ENCODE results near the gene FHL3. TPM values are rescaled to one million over a fixed set of nuclear protein-coding genes. Genes with fewer than 3 reads are reported as not detected.
A peak's percentile ranks its signal among the peaks of the same experiment; 100 is the strongest.

FHL3 gene, protein sequence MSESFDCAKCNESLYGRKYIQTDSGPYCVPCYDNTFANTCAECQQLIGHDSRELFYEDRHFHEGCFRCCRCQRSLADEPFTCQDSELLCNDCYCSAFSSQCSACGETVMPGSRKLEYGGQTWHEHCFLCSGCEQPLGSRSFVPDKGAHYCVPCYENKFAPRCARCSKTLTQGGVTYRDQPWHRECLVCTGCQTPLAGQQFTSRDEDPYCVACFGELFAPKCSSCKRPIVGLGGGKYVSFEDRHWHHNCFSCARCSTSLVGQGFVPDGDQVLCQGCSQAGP
- total RNA-seq = 10 to 100 TPM; 17.9 to 39.0 TPM

DNA sequence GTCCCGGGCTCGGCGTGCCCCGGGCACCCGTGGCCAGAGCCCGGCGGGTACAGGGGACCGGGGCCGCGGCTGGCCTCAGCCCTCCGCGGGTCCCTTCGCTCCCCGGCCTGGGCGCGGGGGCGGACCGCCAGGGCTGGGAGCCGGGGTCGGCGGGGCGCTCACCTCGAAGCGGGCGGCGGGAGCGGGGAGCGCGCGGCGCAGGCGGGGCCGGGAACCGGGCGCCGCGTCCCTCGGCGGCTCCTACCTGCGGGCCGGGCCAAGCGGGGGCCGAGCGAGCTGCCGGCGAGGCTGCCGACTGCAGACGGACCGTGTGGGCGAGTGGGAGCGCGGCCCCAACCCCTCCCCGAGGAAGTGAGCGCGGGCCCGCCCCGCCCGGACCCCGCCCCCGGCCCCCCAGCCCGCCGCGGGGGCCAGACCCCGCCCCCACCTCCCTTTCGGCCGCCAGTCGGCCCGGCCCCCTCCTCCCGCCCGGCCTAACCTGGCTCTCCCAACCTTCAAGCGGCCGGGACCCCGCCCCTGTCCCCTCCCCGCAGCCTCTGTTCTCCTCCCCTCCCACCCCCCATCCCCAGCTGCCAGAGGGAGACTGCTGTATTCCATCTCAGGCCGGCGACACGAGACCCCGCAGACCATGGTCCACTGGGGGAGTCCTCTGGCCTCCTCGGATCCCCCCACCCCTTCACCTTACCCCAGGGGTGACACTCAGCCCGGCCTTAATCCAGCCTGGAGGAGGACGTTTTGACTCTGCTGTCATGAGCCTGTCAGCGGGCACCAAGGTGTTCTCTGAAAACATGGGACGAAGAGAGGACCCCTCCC is at the start of gene FHL3:
FHL3 (minus strand) TSS at position 320 of the 813 bp plus-strand sequence. CDS start 6,102 bp downstream, outside the sequence.
- H3K27ac Mint-ChIP-seq = peak within 1 kb of the TSS; percentile 62 to 96
- DNase-seq (ENCODE audit: low spot score in 2 of 2) (peak in 1 of 2 donors; percentile 47), ATAC-seq (peak; percentile 10 to 42)

GRCh38 chr1:38053416-38054091 is 48.2 kb upstream of the FHL3 start:
- Mint-ChIP-seq H3K27ac (no peak overlapping the region), H3K9me3 (no peaks in the 10 kb centered on the region), H3K36me3 (no peaks in the 10 kb centered on the region)
- ATAC-seq (peak in 1 of 2 donors; percentile 14), DNase-seq (ENCODE audit: low spot score in 2 of 2) (no peak)

More for the DNA sequence above, at the start of gene FHL3:
- peaks cover 7 to 19% of the 10 kb centered on the region in 2 donors for H3K36me3 Mint-ChIP-seq
- no peaks in the 10 kb centered on the region for H3K9me3 Mint-ChIP-seq

- no peaks in the 10 kb centered on the region for H3K9me3 Mint-ChIP-seq
- DNase-seq (ENCODE audit: low spot score in 2 of 2) (no peak), ATAC-seq (peak in 1 of 2 donors; percentile 32)
- H3K36me3 Mint-ChIP-seq = no peaks in the 10 kb centered on the region
- peak overlapping the region in 1 of 2 donors; percentile 60 for H3K27ac Mint-ChIP-seq
Observed at GRCh38 chr1:38052750-38053415, 47.6 kb upstream of the FHL3 start.

GRCh38 chr1:38051079-38051543 is 45.8 kb upstream of the FHL3 start:
- H3K27ac Mint-ChIP-seq = no peak overlapping the region
- no peak for DNase-seq (ENCODE audit: low spot score in 2 of 2)
- no peaks in the 10 kb centered on the region for H3K36me3 Mint-ChIP-seq
- H3K9me3 Mint-ChIP-seq = no peaks in the 10 kb centered on the region
- no peak for ATAC-seq

GRCh38 chr1:38050397-38051078 is 45.2 kb upstream of the FHL3 start:
- no peak overlapping the region for H3K27ac Mint-ChIP-seq
- no peak for DNase-seq (ENCODE audit: low spot score in 2 of 2)
- no peaks in the 10 kb centered on the region for H3K9me3 Mint-ChIP-seq
- ATAC-seq = no peak
- H3K36me3 Mint-ChIP-seq = no peaks in the 10 kb centered on the region

DNA sequence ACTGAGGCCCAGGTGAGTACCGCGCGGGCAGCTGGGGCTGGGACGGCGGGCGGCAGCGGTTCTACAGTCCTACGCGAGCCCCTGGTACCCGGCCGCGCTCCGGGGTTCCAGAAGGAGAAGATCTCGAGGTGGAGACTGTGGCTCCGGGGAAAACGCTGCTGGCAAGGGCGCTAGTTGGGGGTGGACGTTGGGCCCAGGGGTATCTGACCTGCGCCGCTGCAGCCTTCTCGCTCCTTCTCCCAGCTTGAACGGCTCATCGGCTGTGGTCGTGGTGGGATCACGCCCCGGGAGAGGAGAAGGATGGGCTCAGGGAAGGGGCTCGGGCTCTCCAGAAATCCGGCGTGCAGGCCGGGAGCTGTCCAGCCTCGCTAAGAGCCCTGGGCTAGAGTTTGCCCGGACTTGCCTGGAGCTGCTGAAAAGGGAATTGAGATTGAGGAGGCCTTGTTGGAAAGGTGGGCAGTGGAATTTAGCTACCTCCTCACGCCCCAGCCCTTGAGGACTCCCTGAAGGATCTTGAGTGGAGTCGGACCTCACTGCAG is 42.4 kb upstream of the FHL3 start:
- DNase-seq (ENCODE audit: low spot score in 2 of 2) (no peak), ATAC-seq (peak in 1 of 2 donors; percentile 4)
- Mint-ChIP-seq H3K36me3 (no peaks in the 10 kb centered on the region), H3K9me3 (no peaks in the 10 kb centered on the region), H3K27ac (no peak overlapping the region)

- DNase-seq (ENCODE audit: low spot score in 2 of 2) (peak in 1 of 2 donors; percentile 72), ATAC-seq (peak; percentile 24 to 25)
- H3K27ac Mint-ChIP-seq = no peak overlapping the region
Observed at GRCh38 chr1:38046884-38047602, 41.7 kb upstream of the FHL3 start.

GRCh38 chr1:38046333-38046883 is 41.1 kb upstream of the FHL3 start, which contains the start of gene POU3F1:
POU3F1 (minus strand) TSS chr1:38046793; CDS start chr1:38046743, 50 bp downstream.
- DNase-seq (ENCODE audit: low spot score in 2 of 2) = no peak
- Mint-ChIP-seq H3K9me3 (no peaks in the 10 kb centered on the region), H3K27ac (no peak within 1 kb of the TSS), H3K36me3 (no peaks in the 10 kb centered on the region)
- ATAC-seq = peak; percentile 83 to 89

More at GRCh38 chr1:38046884-38047602, 41.7 kb upstream of the FHL3 start:
- Mint-ChIP-seq H3K9me3 (no peaks in the 10 kb centered on the region), H3K36me3 (no peaks in the 10 kb centered on the region)

- ATAC-seq (no peak), DNase-seq (ENCODE audit: low spot score in 2 of 2) (no peak)
- H3K9me3 Mint-ChIP-seq = no peaks in the 10 kb centered on the region
- no peaks in the 10 kb centered on the region for H3K36me3 Mint-ChIP-seq
- no peak overlapping the region for H3K27ac Mint-ChIP-seq
Observed at GRCh38 chr1:38045401-38046332, 40.4 kb upstream of the FHL3 start.

DNA sequence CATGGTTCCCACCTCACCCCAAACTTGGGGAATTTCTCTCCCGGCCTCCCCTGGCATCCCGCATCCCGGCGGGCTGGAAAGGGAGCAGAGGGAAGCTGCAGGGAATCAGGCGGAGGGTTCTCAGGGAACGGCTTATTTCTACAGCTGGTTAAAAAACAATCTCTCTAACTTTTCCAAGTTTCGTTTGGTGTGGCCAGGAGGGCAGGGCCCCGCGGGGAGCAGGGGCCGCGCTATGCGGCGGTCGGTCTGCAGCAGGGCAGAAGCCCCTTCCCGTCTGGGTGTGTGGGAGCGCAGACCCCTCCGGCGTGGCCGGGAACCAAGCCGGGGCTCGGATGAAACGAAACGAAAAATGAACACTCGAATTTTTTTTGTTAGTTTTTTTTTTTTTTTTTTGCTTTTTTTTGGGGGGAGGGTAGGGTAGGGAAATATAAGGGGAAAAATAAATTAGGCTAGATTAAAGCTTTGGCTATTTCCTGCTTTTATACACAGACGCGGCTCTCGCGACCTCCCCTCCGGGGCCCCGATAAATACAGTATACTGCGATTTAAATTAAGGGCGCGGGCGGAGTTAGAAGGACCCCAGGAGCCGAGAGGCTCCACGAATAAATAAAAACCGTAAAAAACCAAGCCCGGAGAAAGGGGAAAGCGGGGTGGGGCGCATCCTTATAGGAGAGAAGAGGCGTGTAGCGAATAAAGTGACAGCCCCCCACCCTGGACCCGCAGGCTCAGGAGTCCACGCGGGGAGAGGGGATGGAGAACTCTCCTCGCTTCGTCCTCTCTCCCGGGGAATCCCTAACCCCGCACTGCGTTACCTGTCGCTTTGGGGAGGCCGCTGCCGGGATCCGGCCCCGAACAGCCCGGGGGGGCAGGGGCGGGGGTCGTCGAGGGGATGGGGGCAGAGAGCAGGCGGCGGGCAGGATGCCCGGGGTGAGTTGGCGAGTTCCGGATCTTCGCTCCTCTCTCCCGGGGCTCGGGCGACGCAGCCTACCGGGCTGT is 39.2 kb upstream of the FHL3 start:
- no peak for DNase-seq (ENCODE audit: low spot score in 2 of 2)
- Mint-ChIP-seq H3K27ac (no peak overlapping the region), H3K9me3 (no peaks in the 10 kb centered on the region), H3K36me3 (no peaks in the 10 kb centered on the region)
- ATAC-seq = no peak

DNA sequence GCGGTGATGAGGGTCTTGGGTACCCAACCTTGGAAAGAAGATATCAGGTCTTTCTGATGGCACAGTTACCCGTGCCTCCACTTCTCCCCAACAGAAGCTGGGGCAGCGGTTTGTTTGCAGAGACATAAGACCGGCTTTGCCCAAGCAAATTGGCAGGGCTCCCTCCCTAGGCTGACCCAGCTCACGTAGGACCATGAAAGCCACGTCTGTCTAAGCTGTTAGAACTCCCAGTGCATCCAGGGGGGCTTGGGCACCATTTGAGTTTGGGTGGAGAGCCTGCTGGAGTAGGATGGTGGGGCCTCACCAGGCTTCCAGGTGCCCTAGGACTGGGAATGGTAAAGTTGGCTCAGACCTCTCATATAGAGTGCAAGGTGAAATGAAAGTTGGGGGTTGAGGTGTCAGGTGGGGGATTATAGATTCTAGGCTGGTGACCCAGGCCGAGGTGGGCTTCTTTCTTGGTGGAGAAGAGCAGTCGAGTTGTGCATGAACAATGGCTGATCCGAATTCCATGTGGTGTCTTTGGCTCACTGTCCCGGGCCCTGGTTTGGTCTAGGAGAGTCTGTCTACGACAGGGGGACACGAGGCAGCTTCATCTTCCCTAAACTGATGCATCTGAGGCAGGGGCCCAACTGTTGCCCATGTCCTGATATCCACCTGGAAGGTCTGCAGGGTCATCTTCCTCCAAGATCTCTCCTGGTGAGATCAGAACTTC is 37.9 kb upstream of the FHL3 start:
- Mint-ChIP-seq H3K9me3 (no peaks in the 10 kb centered on the region), H3K27ac (no peak overlapping the region), H3K36me3 (no peaks in the 10 kb centered on the region)
- no peak for DNase-seq (ENCODE audit: low spot score in 2 of 2)
- ATAC-seq = no peak

Data from activated naive CD4-positive, alpha-beta T cell treated with anti-CD3 and anti-CD28 coated beads, Interleukin-2, amount 50 U/mL, for 72 hours (primary cell).